Measurements from ENCODE around the gene F7. TPM values are rescaled to one million over a fixed set of nuclear protein-coding genes. Genes with fewer than 3 reads are reported as not detected.

F7 gene
- total and polyA plus RNA-seq, 2 donors (not counting 3 experiments of a cell fraction or from before 2014, with no cell fraction given) = not detected

DNA sequence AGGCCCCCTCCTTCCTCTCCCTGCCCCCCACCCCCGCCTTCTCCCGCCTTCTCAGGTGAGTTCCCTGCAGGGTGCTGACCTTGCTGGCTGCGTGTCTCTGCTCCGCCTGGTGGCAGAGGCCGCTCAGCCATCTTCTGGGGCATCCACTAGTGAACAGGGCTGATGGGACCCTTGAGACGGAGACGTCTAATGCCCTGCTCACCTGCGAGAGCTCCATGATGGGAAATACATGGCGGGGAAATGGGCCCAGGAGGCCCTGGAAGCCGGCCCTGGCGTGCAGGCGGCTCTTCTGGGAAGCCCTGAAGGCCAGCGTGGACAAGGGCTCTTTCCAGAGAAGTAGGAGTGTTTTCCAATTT, 15.2 kb upstream of the F7 start:
- Histone ChIP-seq H3K9me1 (replicated peaks; ENCODE audit: control insufficient read depth, extremely low read depth, insufficient read depth, low read length) (no peaks in the 10 kb centered on the region), H3K36me3 (ENCODE audit: control insufficient read depth in 2 of 2, extremely low read depth in 1 of 2, insufficient read depth in 2 of 2, low read length in 2 of 2) (no peaks in the 10 kb centered on the region), H3K79me2 (ENCODE audit: control insufficient read depth, insufficient read depth, low read length) (no peaks in the 10 kb centered on the region), H3K4me1 (ENCODE audit: control insufficient read depth, extremely low read depth, insufficient read depth, low read length) (no peaks in the 10 kb centered on the region), H3K9me3 (replicated peaks; ENCODE audit: control insufficient read depth, insufficient read depth, low read length) (no peaks in the 10 kb centered on the region), H3K27ac (ENCODE audit: insufficient read depth, low read depth, low read length) (no peak overlapping the region), H3K4me3 (replicated peaks in 1 of 3; ENCODE audit: insufficient read depth in 1 of 3, low read depth in 1 of 3, low read length in 3 of 3) (no peak overlapping the region), H3K4me2 (ENCODE audit: insufficient read depth, low read length) (no peak overlapping the region), H4K20me1 (replicated peaks; ENCODE audit: control insufficient read depth, extremely low read depth, insufficient read depth, low read length) (no peaks in the 10 kb centered on the region), H3K27me3 (ENCODE audit: control insufficient read depth in 2 of 2, insufficient read depth in 2 of 2, low read length in 2 of 2) (no peaks in the 10 kb centered on the region), H3K9ac (replicated peaks; ENCODE audit: extremely low read depth, insufficient read depth, low read length) (no peak overlapping the region), H2AFZ (ENCODE audit: low read depth, low read length) (no peak overlapping the region)
- dilution Hi-C loops (cut with MboI; ENCODE audit: extremely low pct_ligation_motif_present, low sequenced_read_pairs) (no loop called here), intact Hi-C loops (cut with micrococcal nuclease) (no loop called here)
- FAIRE-seq (no peak), DNase-seq (ENCODE audit: low read depth, low spot score) (no peak)
- POLR2A ChIA-PET = no interaction called here
- CTCF ChIA-PET = no interaction called here
- TF ChIP-seq MAX (IDR thresholded peaks at IDR 0.05; ENCODE audit: insufficient read depth, insufficient read length) (no peak), FOS (IDR thresholded peaks at IDR 0.05; ENCODE audit: borderline replicate concordance, insufficient read depth, low read length) (no peak)
- TF ChIP-seq, protein P1, sequence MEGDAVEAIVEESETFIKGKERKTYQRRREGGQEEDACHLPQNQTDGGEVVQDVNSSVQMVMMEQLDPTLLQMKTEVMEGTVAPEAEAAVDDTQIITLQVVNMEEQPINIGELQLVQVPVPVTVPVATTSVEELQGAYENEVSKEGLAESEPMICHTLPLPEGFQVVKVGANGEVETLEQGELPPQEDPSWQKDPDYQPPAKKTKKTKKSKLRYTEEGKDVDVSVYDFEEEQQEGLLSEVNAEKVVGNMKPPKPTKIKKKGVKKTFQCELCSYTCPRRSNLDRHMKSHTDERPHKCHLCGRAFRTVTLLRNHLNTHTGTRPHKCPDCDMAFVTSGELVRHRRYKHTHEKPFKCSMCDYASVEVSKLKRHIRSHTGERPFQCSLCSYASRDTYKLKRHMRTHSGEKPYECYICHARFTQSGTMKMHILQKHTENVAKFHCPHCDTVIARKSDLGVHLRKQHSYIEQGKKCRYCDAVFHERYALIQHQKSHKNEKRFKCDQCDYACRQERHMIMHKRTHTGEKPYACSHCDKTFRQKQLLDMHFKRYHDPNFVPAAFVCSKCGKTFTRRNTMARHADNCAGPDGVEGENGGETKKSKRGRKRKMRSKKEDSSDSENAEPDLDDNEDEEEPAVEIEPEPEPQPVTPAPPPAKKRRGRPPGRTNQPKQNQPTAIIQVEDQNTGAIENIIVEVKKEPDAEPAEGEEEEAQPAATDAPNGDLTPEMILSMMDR (IDR thresholded peaks at IDR 0.05; ENCODE audit: extremely low read depth in 1 of 2, insufficient read depth in 1 of 2, low read depth in 1 of 2, low read length in 2 of 2) = no peak
- BruUV-seq (replicated peaks) = no TSS peak

DNA sequence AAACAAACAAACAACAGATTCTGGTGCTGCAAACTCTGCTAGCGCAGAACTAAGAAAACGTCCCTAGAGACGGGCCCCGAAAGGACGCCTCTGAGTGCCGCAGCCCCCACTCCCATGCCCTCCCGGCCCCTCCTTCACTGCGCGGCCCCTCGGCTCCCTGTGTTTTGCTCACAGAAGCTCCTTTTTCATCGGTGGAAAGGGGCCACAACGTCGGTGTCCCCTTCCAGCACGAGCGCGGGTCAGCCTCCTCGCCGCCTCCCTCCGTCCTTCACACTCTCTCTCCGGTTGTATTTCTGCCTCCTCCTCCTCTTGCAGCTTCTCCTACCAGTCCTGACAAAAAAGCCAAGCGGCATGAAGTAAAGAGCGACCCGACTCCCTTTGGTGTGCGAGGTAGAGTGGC, 14.8 kb upstream of the F7 start:
- H3K9ac ChIP-seq (replicated peaks; ENCODE audit: extremely low read depth, insufficient read depth, low read length) = no peak overlapping the region
- DNase-seq (ENCODE audit: low read depth, low spot score) (no peak), FAIRE-seq (no peak)
- no peak overlapping the region for H2AFZ ChIP-seq (ENCODE audit: low read depth, low read length)
- dilution Hi-C loops (cut with MboI; ENCODE audit: extremely low pct_ligation_motif_present, low sequenced_read_pairs) = no loop called here
- H3K27me3 ChIP-seq (ENCODE audit: control insufficient read depth in 2 of 2, insufficient read depth in 2 of 2, low read length in 2 of 2) = no peaks in the 10 kb centered on the region
- no peaks in the 10 kb centered on the region for H3K4me1 ChIP-seq (ENCODE audit: control insufficient read depth, extremely low read depth, insufficient read depth, low read length)
- no TSS peak for BruUV-seq (replicated peaks)
- no peak overlapping the region for H3K4me2 ChIP-seq (ENCODE audit: insufficient read depth, low read length)
- no peaks in the 10 kb centered on the region for H3K9me3 ChIP-seq (replicated peaks; ENCODE audit: control insufficient read depth, insufficient read depth, low read length)
- H3K4me3 ChIP-seq (replicated peaks in 1 of 3; ENCODE audit: insufficient read depth in 1 of 3, low read depth in 1 of 3, low read length in 3 of 3) = no peak overlapping the region
- TF ChIP-seq GATA2 (IDR thresholded peaks at IDR 0.05; ENCODE audit: insufficient read depth, insufficient read length, low read depth, low read length) (no peak), POLR2AphosphoS5 (IDR thresholded peaks at IDR 0.05; ENCODE audit: insufficient read depth, low read depth, low read length) (no peak), MAX (IDR thresholded peaks at IDR 0.05; ENCODE audit: insufficient read depth, insufficient read length) (no peak), FOS (IDR thresholded peaks at IDR 0.05; ENCODE audit: borderline replicate concordance, insufficient read depth, low read length) (no peak), EZH2 (IDR thresholded peaks at IDR 0.05; ENCODE audit: borderline replicate concordance, low read depth, low read length, severe bottlenecking) (no peak), MYC (IDR thresholded peaks at IDR 0.05; ENCODE audit: low read depth, low read length) (no peak), JUN (IDR thresholded peaks at IDR 0.05; ENCODE audit: borderline replicate concordance, insufficient read depth, insufficient read length, low read depth) (no peak)
- TF ChIP-seq, protein P1 (IDR thresholded peaks at IDR 0.05; ENCODE audit: extremely low read depth in 1 of 2, insufficient read depth in 1 of 2, low read depth in 1 of 2, low read length in 2 of 2) = no peak
- intact Hi-C loops (cut with micrococcal nuclease) = no loop called here
- ChIA-PET POLR2A (no interaction called here), CTCF (no interaction called here)
- H3K79me2 ChIP-seq (ENCODE audit: control insufficient read depth, insufficient read depth, low read length) = no peaks in the 10 kb centered on the region
- no peak overlapping the region for H3K27ac ChIP-seq (ENCODE audit: insufficient read depth, low read depth, low read length)
- no peaks in the 10 kb centered on the region for H3K9me1 ChIP-seq (replicated peaks; ENCODE audit: control insufficient read depth, extremely low read depth, insufficient read depth, low read length)
- H3K36me3 ChIP-seq (ENCODE audit: control insufficient read depth in 2 of 2, extremely low read depth in 1 of 2, insufficient read depth in 2 of 2, low read length in 2 of 2) = no peaks in the 10 kb centered on the region
- H4K20me1 ChIP-seq (replicated peaks; ENCODE audit: control insufficient read depth, extremely low read depth, insufficient read depth, low read length) = no peaks in the 10 kb centered on the region
